Stimulated activated CD8-positive, alpha-beta memory T cell treated with anti-CD3 and anti-CD28 coated beads, Interleukin-7, amount 100 ng/mL, for 24 hours (primary cell): ENCODE measurements around the gene RHOC.

Experiments used
- DNase-seq: peaks from one replicate; pipeline ENCODE4 v3.0.0-alpha.2; 2020; ENCODE audit warnings: low read depth

The RHOC gene

DNA sequence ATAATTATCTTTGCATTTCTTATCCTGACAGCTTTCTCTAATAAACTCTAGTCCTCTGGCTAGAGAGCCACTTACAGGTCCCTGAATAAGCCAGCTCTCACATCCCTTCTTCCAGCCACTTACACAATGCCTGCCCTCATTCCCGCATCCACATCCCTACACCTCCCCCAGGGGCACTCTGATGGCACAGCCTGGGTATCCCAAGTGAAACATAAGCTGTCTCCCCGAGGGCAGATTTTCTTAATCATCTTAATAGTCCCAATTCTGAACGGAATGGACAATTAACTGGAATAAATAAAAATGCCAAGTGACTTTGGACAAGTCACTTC, 4.9 kb downstream of the RHOC start:
- no peak for DNase-seq

- no peak for DNase-seq
These were observed 5.5 kb downstream of the RHOC start for GRCh38 chr1:112701227-112702066.

GRCh38 chr1:112700290-112701226, 6.4 kb downstream of the RHOC start:
- DNase-seq, result peak; percentile 40

DNA sequence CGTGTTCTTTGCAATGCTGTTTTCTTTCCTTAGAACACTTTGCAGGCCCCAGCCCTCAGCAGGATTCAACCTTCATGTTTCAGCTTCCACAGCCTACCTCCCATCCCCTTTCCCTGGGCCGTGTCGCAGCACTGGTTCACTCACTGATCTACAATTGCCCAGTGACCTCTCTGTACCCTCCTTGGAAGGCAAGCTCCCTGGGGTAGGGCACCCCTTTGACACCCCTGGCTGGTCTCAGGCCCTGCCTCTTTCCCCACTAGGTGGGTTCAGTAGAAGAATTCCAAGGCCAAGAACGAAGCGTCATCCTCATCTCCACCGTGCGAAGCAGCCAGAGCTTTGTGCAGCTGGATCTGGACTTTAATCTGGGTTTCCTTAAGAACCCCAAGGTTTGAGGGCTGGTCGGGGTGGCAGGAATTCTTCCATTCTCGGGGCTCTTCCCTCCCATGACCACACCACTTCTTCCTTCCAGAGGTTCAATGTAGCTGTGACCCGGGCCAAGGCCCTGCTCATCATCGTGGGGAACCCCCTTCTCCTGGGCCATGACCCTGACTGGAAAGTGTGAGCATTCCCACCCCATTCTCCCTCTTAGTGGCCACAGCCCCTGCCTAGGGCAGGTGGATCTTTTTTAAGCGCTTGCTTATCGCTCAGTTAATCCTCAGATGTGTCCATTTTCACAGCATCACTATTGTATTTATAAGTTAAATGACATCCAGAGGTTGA, 7.3 kb downstream of the RHOC start:
- DNase-seq, result no peak

DNA sequence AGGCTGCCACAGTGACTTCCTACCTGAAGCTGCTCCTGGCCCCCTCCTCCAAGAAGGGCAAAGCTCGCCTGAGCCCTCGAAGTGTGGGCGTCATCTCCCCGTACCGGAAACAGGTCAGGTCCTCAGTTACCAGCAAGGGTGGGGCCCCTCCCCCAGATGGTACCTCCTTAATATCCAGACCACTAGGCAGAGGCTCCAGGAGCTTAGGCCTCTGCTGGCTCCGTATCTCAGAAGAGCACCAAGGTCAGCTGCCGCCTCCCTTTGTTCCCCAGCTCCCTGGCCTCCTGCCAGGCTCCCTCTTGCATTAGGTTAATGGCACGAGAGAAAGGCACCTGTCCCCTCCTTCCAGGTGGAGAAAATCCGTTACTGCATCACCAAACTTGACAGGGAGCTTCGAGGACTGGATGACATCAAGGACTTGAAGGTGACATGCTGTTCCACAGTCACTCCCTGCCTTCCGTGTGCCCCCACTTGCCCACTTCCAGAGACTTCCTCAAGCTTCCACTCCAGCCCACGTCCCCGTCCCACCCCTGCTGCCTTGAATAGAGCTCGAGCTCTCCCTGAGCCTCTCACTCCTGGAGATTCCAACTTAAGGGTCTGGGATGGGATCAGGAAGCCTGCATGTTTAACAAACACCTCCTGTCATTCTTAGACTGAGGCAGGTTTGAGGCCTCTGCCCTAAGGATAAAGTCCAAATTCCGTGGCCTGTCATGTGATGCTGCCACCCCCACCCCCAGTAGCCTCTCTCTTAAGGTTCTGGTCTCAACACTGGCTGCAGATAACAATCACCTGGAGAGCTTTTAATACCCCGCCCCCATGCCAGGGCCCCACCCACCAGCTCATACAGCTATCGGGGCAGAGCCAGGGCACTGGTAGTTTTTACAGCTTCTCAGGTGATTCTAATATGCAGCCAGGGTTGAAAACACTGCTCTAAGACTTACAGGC, 8.3 kb downstream of the RHOC start:
- DNase-seq, result no peak

DNA sequence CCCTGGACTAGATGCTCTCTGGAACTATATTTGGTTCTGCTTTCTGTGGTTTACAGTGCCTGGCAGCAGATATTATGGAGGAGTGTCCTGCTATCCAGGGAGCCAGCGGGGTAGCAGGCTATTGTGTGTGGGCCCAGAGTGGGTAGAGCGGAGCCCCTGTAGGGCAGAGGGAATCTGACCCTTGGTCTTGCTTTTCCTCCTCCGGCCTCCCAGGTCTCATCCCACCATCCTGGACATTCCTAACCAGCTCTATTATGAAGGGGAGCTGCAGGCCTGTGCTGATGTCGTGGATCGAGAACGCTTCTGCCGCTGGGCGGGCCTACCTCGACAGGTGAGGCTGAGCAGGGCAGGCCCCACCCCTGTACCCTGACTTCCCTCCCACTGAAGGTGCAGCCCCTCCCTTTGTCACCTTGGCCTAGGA, 9.1 kb downstream of the RHOC start:
- no peak for DNase-seq

- DNase-seq, result no peak
These were observed 10.2 kb downstream of the RHOC start for GRCh38 chr1:112696578-112697314.

DNA sequence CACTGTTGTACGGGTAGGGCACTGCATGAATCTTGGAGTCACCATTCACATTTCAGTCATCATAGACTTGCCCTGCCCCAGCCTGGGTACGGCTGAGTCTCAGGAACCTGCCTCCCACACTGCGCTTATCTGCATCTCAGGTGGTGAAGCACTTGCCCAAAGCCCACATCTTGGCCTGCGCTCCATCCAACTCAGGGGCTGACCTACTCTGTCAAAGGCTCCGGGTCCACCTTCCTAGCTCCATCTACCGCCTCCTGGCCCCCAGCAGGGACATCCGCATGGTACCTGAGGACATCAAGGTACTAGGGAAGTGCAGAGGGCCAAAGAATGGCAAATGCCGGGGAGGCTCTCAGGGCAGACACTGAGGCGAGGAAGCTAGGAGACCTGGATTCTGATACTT, 11.7 kb downstream of the RHOC start:
- no peak for DNase-seq

GRCh38 chr1:112694363-112694929, 12.5 kb downstream of the RHOC start:
- DNase-seq, result no peak

GRCh38 chr1:112693821-112694220, 13.1 kb downstream of the RHOC start:
- no peak for DNase-seq

DNA sequence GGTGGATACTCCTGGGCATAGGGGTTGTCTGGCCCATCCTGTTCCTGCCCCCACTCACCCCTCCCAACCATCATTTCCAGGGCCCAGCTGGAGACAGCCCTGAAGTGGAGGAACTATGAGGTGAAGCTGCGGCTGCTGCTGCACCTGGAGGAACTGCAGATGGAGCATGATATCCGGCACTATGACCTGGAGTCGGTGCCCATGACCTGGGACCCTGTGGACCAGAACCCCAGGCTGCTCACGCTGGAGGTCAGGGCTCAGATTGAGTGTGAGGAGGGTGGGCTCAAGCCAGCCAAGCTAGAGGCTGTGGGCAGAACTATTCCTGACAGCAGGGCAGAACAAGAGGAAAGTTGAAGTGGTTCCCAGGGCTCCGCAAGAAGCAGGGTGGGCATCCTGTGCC, 14.2 kb downstream of the RHOC start:
- DNase-seq, result no peak

DNA sequence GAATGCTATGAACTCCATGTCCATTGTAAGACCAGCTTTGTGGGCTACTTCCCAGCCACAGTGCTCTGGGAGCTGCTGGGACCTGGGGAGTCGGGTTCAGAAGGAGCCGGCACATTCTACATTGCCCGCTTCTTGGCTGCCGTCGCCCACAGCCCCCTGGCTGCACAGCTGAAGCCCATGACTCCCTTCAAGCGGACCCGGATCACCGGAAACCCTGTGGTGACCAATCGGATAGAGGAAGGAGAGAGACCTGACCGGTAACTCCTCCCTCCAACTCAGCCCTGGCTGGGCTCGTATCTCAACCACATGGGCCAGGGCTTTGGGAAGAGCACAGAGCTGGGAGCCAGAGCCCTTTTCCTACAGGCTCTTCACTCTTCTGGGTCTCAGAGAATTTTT, 17.1 kb downstream of the RHOC start:
- no peak for DNase-seq

GRCh38 chr1:112689196-112689841, 17.6 kb downstream of the RHOC start:
- no peak for DNase-seq

DNA sequence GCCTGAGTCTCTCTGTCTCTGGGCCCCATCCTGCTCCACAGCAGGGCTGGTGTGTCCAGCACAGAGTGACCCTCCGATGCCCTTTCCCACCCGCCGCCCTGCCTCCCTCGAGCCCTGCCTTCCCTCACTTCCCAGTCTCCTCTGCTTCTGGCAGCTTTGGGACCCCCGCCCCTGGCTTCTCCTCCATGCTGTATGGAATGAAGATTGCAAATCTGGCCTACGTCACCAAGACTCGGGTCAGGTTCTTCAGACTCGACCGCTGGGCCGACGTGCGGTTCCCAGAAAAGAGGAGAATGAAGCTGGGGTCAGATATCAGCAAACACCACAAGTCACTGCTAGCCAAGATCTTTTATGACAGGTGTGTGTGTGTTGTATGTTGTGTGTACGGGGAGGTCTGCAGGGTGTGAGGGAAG, 18.1 kb downstream of the RHOC start:
- no peak for DNase-seq

DNA sequence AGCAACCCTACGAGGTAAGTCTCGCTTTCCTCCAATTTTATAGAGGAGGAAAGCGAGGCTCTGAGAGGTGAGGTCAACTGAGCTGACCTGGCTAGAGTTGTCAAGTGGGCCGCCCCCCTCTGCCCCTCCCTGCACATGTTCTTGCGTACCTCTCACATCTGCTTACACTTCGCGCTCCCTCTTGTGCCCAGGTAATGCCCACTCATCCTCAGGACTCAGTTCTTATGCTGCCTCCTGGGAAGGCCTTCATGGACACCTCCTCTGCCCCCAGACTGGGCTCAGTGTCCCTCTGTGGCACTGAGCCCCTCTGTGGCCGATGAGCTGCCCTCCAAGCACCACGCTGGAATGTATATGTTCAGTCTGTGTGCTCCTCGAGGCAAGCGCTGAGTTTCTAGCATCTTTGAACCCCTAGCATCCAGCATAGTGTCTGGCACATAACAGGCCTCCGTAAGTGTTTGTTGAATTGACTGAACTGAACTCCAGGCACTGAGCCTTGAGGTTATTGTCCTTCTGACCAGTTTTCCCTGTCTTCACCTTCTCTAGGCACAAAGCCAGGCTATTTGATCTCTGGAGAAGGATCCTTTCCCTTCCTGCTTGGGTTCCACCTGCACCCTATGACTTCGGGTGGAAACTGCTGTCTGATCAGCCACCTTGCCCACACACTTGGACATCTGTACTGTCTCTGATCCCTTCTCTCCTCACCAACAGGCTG, 19.0 kb downstream of the RHOC start:
- DNase-seq, result no peak

- DNase-seq, result no peak
These were observed 19.6 kb downstream of the RHOC start for GRCh38 chr1:112687361-112687760.

DNA sequence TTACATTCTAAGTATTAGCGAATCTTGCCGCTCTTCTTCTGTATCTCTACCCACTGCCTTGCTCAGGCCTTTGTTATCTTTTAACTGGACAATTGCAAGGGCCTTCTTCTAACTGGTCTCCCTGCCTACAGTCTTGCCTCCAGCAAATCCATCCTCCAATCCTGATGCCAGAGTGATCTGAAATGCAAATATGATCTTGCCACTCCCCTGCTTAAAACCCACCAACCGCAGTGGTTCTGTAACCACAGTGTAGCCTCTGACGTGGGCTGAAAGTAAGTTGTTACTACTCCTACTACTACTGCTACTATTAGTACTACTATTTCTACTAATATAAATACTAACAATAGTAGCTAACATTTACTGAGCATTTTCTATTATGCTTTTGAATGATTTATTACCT, 20.1 kb downstream of the RHOC start:
- DNase-seq, result no peak

- DNase-seq, result no peak
These were observed 20.5 kb downstream of the RHOC start for GRCh38 chr1:112686417-112686816.

- DNase-seq, result no peak
These were observed 21.0 kb downstream of the RHOC start for GRCh38 chr1:112685913-112686312.
